ENCODE data around the gene ZDHHC14.
"Not testable (repeated sequence)": the region's sequence is repeated elsewhere in the genome, so short reads cannot be mapped to it uniquely, and the experiment has no call there.

Gene ZDHHC14

GRCh38 chr6:157380779-157381561, at the start of gene ZDHHC14:
TSS of gene ZDHHC14 (plus strand) at chr6:157381190.
- TF ChIP-seq, protein P1, sequence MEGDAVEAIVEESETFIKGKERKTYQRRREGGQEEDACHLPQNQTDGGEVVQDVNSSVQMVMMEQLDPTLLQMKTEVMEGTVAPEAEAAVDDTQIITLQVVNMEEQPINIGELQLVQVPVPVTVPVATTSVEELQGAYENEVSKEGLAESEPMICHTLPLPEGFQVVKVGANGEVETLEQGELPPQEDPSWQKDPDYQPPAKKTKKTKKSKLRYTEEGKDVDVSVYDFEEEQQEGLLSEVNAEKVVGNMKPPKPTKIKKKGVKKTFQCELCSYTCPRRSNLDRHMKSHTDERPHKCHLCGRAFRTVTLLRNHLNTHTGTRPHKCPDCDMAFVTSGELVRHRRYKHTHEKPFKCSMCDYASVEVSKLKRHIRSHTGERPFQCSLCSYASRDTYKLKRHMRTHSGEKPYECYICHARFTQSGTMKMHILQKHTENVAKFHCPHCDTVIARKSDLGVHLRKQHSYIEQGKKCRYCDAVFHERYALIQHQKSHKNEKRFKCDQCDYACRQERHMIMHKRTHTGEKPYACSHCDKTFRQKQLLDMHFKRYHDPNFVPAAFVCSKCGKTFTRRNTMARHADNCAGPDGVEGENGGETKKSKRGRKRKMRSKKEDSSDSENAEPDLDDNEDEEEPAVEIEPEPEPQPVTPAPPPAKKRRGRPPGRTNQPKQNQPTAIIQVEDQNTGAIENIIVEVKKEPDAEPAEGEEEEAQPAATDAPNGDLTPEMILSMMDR (IDR thresholded peaks at IDR 0.05; ENCODE audit: low read depth, low read length, missing control alignments): no peak
- no peak for DNase-seq (ENCODE audit: extremely low read depth, low read depth)

DNA sequence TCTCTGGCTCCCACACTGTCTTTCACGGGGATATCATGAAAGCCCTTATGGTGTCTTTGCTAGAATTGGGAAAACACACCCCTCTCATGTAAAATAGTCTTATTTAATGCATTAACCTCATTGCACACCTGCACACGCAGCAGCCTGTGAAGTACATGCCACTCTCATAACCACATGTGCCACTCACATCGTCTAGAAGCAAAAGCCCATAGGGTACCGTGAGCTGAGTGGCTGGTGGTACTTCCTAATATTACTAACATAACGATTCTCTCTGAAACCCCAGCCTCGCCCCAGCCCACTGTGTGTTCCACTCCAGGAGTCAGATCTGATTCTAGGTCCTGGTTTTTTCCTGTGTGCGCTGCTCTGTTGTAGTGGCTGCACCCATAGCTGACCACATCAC, 48.2 kb upstream of the ZDHHC14 start:
- H3K4me3 ChIP-seq (replicated peaks; ENCODE audit: low read depth, low read length): no peak overlapping the region
- no peak for DNase-seq (ENCODE audit: extremely low read depth, low read depth)
- TF ChIP-seq, protein P1 (IDR thresholded peaks at IDR 0.05; ENCODE audit: low read depth, low read length, missing control alignments): no peak

More at GRCh38 chr6:157380779-157381561, at the start of gene ZDHHC14:
- H3K4me3 ChIP-seq (replicated peaks; ENCODE audit: low read depth, low read length): peak within 1 kb of the TSS; percentile 79

DNA sequence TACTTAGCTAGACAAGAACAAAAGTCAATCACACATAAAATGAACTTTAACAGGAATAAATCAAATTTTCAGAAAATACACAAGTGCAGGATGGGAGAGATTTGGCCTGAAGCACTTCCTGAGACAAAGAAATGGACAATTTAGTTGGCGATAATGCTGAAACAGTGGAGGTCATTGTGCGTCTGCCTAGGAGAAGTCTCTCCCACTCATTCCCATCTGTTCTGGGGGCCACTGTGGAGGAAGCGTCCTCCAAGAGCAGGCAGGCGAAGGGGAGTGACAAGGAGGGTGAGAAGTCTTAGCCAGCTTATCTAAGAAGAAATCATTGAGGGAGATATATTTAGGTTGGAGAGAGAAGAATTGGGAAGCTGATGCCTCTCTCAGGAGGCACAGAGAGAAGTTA, 47.5 kb upstream of the ZDHHC14 start:
- no peak for DNase-seq (ENCODE audit: extremely low read depth, low read depth)
- no peak overlapping the region for H3K4me3 ChIP-seq (replicated peaks; ENCODE audit: low read depth, low read length)
- TF ChIP-seq, protein P1 (IDR thresholded peaks at IDR 0.05; ENCODE audit: low read depth, low read length, missing control alignments): no peak

DNA sequence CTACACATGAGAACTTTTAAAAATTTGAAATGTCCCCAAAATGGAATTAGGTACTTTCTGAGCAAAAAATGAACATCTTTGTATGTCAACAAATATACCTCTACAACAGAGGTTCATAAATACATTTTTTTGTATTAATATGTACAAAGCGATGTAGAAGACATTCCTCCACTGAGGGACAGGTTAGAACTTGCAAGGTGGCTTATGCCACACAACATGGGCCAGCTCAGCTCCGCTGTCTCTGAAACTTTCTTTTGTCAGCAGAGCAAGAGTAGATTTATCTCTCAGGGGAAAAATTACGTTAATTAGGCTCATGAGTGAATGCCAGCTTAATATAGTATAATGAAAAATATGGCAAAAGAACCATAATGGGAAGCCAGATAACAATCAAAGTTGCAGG, 47.0 kb upstream of the ZDHHC14 start:
- TF ChIP-seq, protein P1 (IDR thresholded peaks at IDR 0.05; ENCODE audit: low read depth, low read length, missing control alignments): no peak
- no peak for DNase-seq (ENCODE audit: extremely low read depth, low read depth)
- H3K4me3 ChIP-seq (replicated peaks; ENCODE audit: low read depth, low read length): no peak overlapping the region

- DNase-seq (ENCODE audit: extremely low read depth, low read depth): no peak
- no peak overlapping the region for H3K4me3 ChIP-seq (replicated peaks; ENCODE audit: low read depth, low read length)
- TF ChIP-seq, protein P1 (IDR thresholded peaks at IDR 0.05; ENCODE audit: low read depth, low read length, missing control alignments): no peak
Measured at GRCh38 chr6:157335829-157336228, 45.2 kb upstream of the ZDHHC14 start.

- H3K4me3 ChIP-seq (replicated peaks; ENCODE audit: low read depth, low read length); DNase-seq (ENCODE audit: extremely low read depth, low read depth): not testable (repeated sequence)
Measured at GRCh38 chr6:157337276-157337675, 43.7 kb upstream of the ZDHHC14 start.

DNA sequence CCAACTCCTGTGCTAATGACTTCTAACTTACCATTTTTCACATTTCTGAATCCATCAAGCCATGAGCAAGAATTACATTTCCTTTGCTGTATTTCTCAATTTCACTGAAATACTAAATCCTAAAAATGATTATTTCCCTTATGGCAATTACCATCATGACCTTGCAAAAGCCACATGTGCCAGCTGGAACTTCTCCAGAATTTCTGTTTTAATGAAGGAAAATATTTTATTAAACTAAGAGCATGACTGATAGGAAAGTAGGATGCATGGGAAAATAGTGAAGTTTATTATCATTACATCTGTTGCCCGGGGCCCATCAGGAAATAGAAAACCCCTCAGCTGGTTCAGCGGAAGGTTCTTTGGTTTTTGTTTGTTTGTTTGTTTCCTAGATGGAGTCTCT, 43.2 kb upstream of the ZDHHC14 start:
- TF ChIP-seq, protein P1 (IDR thresholded peaks at IDR 0.05; ENCODE audit: low read depth, low read length, missing control alignments): no peak
- no peak for DNase-seq (ENCODE audit: extremely low read depth, low read depth)

More for the DNA sequence above, 43.2 kb upstream of the ZDHHC14 start:
- H3K4me3 ChIP-seq (replicated peaks; ENCODE audit: low read depth, low read length): no peak overlapping the region

Data from HFF-Myc (cell line).